ENCODE results near the gene ARHGAP23. TPM values are rescaled to one million over a fixed set of nuclear protein-coding genes. Genes with fewer than 3 reads are reported as not detected.

ARHGAP23 gene
- total and polyA plus RNA-seq, 10 of the 15 experiments (the other 5 are each of a cell fraction or from before 2014, with no cell fraction given): 0.23 to 5.8 (median 2.1) TPM

- in situ Hi-C loops (cut with MboI): no loop called here
- peaks cover 11% of the 10 kb centered on the region for H3K4me1 ChIP-seq (ENCODE audit: control insufficient read depth, insufficient read depth, low read length)
- H4K20me1 ChIP-seq (ENCODE audit: control insufficient read depth, insufficient read depth): no peaks in the 10 kb centered on the region
- H3K27me3 ChIP-seq (replicated peaks in 1 of 2; ENCODE audit: control insufficient read depth in 2 of 2, insufficient read depth in 2 of 2, low read length in 1 of 2): peaks cover 5 to 13% of the 10 kb centered on the region in 2 experiments; a peak in 3 of 4 replicates
- no peak for TF ChIP-seq SMAD5 (IDR thresholded peaks at IDR 0.05; ENCODE audit: low read depth)
- CTCF ChIA-PET: interaction anchor here (0.7 to 1.6 kb wide), 2 partner anchors 12 to 14 kb away, joined by 3 to 4 read pairs; no protein-coding TSS in a partner anchor
- no peaks in the 10 kb centered on the region for H3K36me3 ChIP-seq (ENCODE audit: control insufficient read depth in 2 of 2, insufficient read depth in 2 of 2, low read length in 1 of 2)
- RAD21 ChIA-PET (ENCODE audit: unreplicated experiment): no interaction called here
- no peaks in the 10 kb centered on the region for H3K9me3 ChIP-seq (replicated peaks; ENCODE audit: control insufficient read depth, insufficient read depth, low read length)
- H3K79me2 ChIP-seq (ENCODE audit: control insufficient read depth, insufficient read depth, low read length): no peaks in the 10 kb centered on the region
- H3K27ac ChIP-seq (ENCODE audit: control insufficient read depth, insufficient read depth): no peak overlapping the region
- no peak overlapping the region for H2AFZ ChIP-seq (ENCODE audit: control insufficient read depth, low read depth, low read length)
- intact Hi-C loops (cut with micrococcal nuclease; ENCODE audit: unreplicated experiment): no loop called here
- SMC1A ChIA-PET (ENCODE audit: uncharacterized antibody, unreplicated experiment): no interaction called here
- BruUV-seq (replicated peaks): no TSS peak
- WGBS (ENCODE audit: insufficient coverage, insufficient replicate concordance, low lambda C conversion rate, missing lambda C conversion rate): 22% methylated on average over 12 of the region's 12 CpGs
- H3K4me2 ChIP-seq (ENCODE audit: control insufficient read depth, insufficient read depth): no peak overlapping the region
- FAIRE-seq: no peak
- no peak overlapping the region for H3K4me3 ChIP-seq
- POLR2A ChIA-PET: no interaction called here
- peak; percentile 20 for ATAC-seq
- DNase-seq (ENCODE audit: low read depth, low spot score): no peak
- no peak overlapping the region for H3K9ac ChIP-seq (ENCODE audit: control insufficient read depth, insufficient read depth, low read length)
These were observed 26.3 kb downstream of the ARHGAP23 start for GRCh38 chr17:38454532-38454931.

GRCh38 chr17:38455288-38455915 lies 27.1 kb downstream of the ARHGAP23 start:
- H3K9me3 ChIP-seq (replicated peaks; ENCODE audit: control insufficient read depth, insufficient read depth, low read length): no peaks in the 10 kb centered on the region
- H2AFZ ChIP-seq (ENCODE audit: control insufficient read depth, low read depth, low read length): no peak overlapping the region
- BruUV-seq (replicated peaks): no TSS peak
- H4K20me1 ChIP-seq (ENCODE audit: control insufficient read depth, insufficient read depth): no peaks in the 10 kb centered on the region
- H3K36me3 ChIP-seq (ENCODE audit: control insufficient read depth in 2 of 2, insufficient read depth in 2 of 2, low read length in 1 of 2): no peaks in the 10 kb centered on the region
- H3K4me3 ChIP-seq: no peak overlapping the region
- ChIA-PET CTCF (interaction anchor here (0.7 to 1.6 kb wide), 2 partner anchors 13 kb away, joined by 3 to 4 read pairs; no protein-coding TSS in a partner anchor), POLR2A (no interaction called here), RAD21 (ENCODE audit: unreplicated experiment) (no interaction called here), SMC1A (ENCODE audit: uncharacterized antibody, unreplicated experiment) (no interaction called here)
- H3K79me2 ChIP-seq (ENCODE audit: control insufficient read depth, insufficient read depth, low read length): no peaks in the 10 kb centered on the region
- WGBS (ENCODE audit: insufficient coverage, insufficient replicate concordance, low lambda C conversion rate, missing lambda C conversion rate): 44% methylated on average over 2 of the region's 8 CpGs
- peaks cover 5 to 13% of the 10 kb centered on the region in 2 experiments; a peak in 3 of 4 replicates for H3K27me3 ChIP-seq (replicated peaks in 1 of 2; ENCODE audit: control insufficient read depth in 2 of 2, insufficient read depth in 2 of 2, low read length in 1 of 2)
- H3K4me2 ChIP-seq (ENCODE audit: control insufficient read depth, insufficient read depth): no peak overlapping the region
- no peak overlapping the region for H3K9ac ChIP-seq (ENCODE audit: control insufficient read depth, insufficient read depth, low read length)
- DNase-seq (ENCODE audit: low read depth, low spot score) (no peak), FAIRE-seq (no peak), ATAC-seq (no peak)
- in situ Hi-C loops (cut with MboI) (no loop called here), intact Hi-C loops (cut with micrococcal nuclease; ENCODE audit: unreplicated experiment) (no loop called here)
- no peak overlapping the region for H3K27ac ChIP-seq (ENCODE audit: control insufficient read depth, insufficient read depth)
- H3K4me1 ChIP-seq (ENCODE audit: control insufficient read depth, insufficient read depth, low read length): peaks cover 10% of the 10 kb centered on the region
- no peak for TF ChIP-seq ATF2 (IDR thresholded peaks at IDR 0.05; ENCODE audit: low read length)
- TF ChIP-seq ZNF687 (IDR thresholded peaks at IDR 0.05): no peak
- no peak for TF ChIP-seq PML (IDR thresholded peaks at IDR 0.05; ENCODE audit: low read length)
- no peak for TF ChIP-seq RAD51 (IDR thresholded peaks at IDR 0.05)
- no peak for TF ChIP-seq CHD2 (IDR thresholded peaks at IDR 0.05; ENCODE audit: borderline replicate concordance, low read depth, low read length)
- no peak for TF ChIP-seq RUNX3 (IDR thresholded peaks at IDR 0.05; ENCODE audit: low read length)
- no peak for TF ChIP-seq FOXM1 (IDR thresholded peaks at IDR 0.05; ENCODE audit: low read depth, low read length)
- no peak for TF ChIP-seq SKIL (IDR thresholded peaks at IDR 0.05; ENCODE audit: low read depth, poor library complexity, severe bottlenecking)
- no peak for TF ChIP-seq TAF1 (IDR thresholded peaks at IDR 0.05; ENCODE audit: borderline replicate concordance, low read depth, low read length)
